DMS114 treated with DMSO at 0.1 percent for 48 hours (cell line): Measurements from ENCODE around the gene RAB11FIP4.

ENCODE experiments used
- DNase-seq: peaks from one replicate; lab custom pipeline; 2025; ENCODE audit not compliant: unreplicated experiment; lab: John Stamatoyannopoulos, UW

Gene RAB11FIP4

GRCh38 chr17:31404028-31404949 is 12.8 kb downstream of the RAB11FIP4 start:
- no peak for DNase-seq

- no peak for DNase-seq
Observed at GRCh38 chr17:31405890-31406371, 14.5 kb downstream of the RAB11FIP4 start.

- no peak for DNase-seq
Observed at GRCh38 chr17:31408586-31408985, 17.1 kb downstream of the RAB11FIP4 start.

- DNase-seq: no peak
Observed at GRCh38 chr17:31411707-31412285, 20.3 kb downstream of the RAB11FIP4 start.

GRCh38 chr17:31412511-31412910 is 21.0 kb downstream of the RAB11FIP4 start:
- no peak for DNase-seq

- no peak for DNase-seq
Observed at GRCh38 chr17:31413081-31413799, 21.8 kb downstream of the RAB11FIP4 start.

GRCh38 chr17:31413874-31414549 is 22.5 kb downstream of the RAB11FIP4 start:
- no peak for DNase-seq

GRCh38 chr17:31414550-31414918 is 23.1 kb downstream of the RAB11FIP4 start:
- DNase-seq: no peak

- no peak for DNase-seq
Observed at GRCh38 chr17:31415004-31415454, 23.6 kb downstream of the RAB11FIP4 start.

- DNase-seq: no peak
Observed at GRCh38 chr17:31415640-31416502, 24.4 kb downstream of the RAB11FIP4 start.

- DNase-seq: no peak
Observed at GRCh38 chr17:31416503-31416923, 25.0 kb downstream of the RAB11FIP4 start.

GRCh38 chr17:31417051-31417792 is 25.7 kb downstream of the RAB11FIP4 start:
- no peak for DNase-seq

GRCh38 chr17:31418773-31419350 is 27.4 kb downstream of the RAB11FIP4 start:
- DNase-seq: no peak

GRCh38 chr17:31422443-31422842 is 31.0 kb downstream of the RAB11FIP4 start:
- no peak for DNase-seq

GRCh38 chr17:31424944-31425281 is 33.4 kb downstream of the RAB11FIP4 start:
- DNase-seq: no peak

GRCh38 chr17:31425282-31426040 is 34.0 kb downstream of the RAB11FIP4 start:
- DNase-seq: no peak

- no peak for DNase-seq
Observed at GRCh38 chr17:31427684-31428083, 36.2 kb downstream of the RAB11FIP4 start.

GRCh38 chr17:31428111-31428510 is 36.6 kb downstream of the RAB11FIP4 start:
- no peak for DNase-seq
